K562 (cell line): ENCODE measurements around the gene CPSF4. TPM values are rescaled to one million over a fixed set of nuclear protein-coding genes. Genes with fewer than 3 reads are reported as not detected.

Experiments used
- ARNT ChIP-seq, 2 experiments: fragments of 450-650 bp; IDR thresholded peaks; 2 replicates each; pipeline ENCODE4 v1.6.1; 2016; ENCODE audit warnings: mild to moderate bottlenecking in 1 of 2
- BHLHE40 ChIP-seq: IDR thresholded peaks from 2 replicates; pipeline ENCODE4 v1.6.1; 2011; ENCODE audit warnings: low read length, improper control_type of control experiment
- CC2D1A ChIP-seq: fragments of 450-650 bp; IDR thresholded peaks from 2 replicates; pipeline ENCODE4 v1.6.1; 2017; ENCODE audit warnings: mild to moderate bottlenecking
- CREM ChIP-seq: IDR thresholded peaks from 2 replicates; pipeline ENCODE4 v1.6.1; 2014; ENCODE audit warnings: antibody characterized with exemption, low read depth
- ELF2 ChIP-seq: fragments of 250-450 bp; sonication (Bioruptor Pico); IDR thresholded peaks from 2 replicates; pipeline ENCODE4 v1.5.0; 2021; ENCODE audit warnings: mild to moderate bottlenecking
- ELF4 ChIP-seq: fragments of 450-650 bp; formaldehyde crosslinking; IDR thresholded peaks from 2 replicates; pipeline ENCODE4 v1.4.0; 2022; ENCODE audit warnings: missing genetic modification characterization
- ETV6 ChIP-seq, 3 experiments: fragments of 150-350 bp in 1 of 3; sonication (generic) in 1 of 3; formaldehyde crosslinking in 1 of 3; IDR thresholded peaks; 2 replicates each; pipeline versions ENCODE4 v1.6.1 to v1.8.0; 2014 to 2022; ENCODE audit warnings: borderline replicate concordance in 2 of 3, low read depth in 2 of 3, antibody characterized with exemption in 1 of 3, low read length in 1 of 3, mild to moderate bottlenecking in 1 of 3, missing genetic modification reagents in 1 of 3
- EZH2 ChIP-seq: IDR thresholded peaks from 2 replicates; pipeline ENCODE4 v1.6.1; 2012; ENCODE audit warnings: low read depth, mild to moderate bottlenecking, inconsistent platforms, low read length, borderline replicate concordance
- MXI1 ChIP-seq: IDR thresholded peaks from 2 replicates; pipeline ENCODE4 v1.6.1; 2011; ENCODE audit warnings: low read depth, mild to moderate bottlenecking, improper control_type of control experiment, low read length
- NR2C1 ChIP-seq, 2 experiments: fragments of 450-650 bp; IDR thresholded peaks; 2 replicates each; pipeline ENCODE4 v1.6.1; 2017; ENCODE audit warnings: mild to moderate bottlenecking in 2 of 2, antibody characterized with exemption in 1 of 2, inconsistent platforms in 1 of 2, missing compliant biosample characterization in 1 of 2, missing genetic modification characterization in 1 of 2
- NR4A1 ChIP-seq, 2 experiments: fragments of 250-450 bp in 1 of 2; fragments of 450-650 bp in 1 of 2; sonication (Bioruptor Pico) in 1 of 2; IDR thresholded peaks; 2 replicates each; pipeline versions ENCODE4 v1.4.0 to v1.6.1; 2016 to 2020; ENCODE audit warnings: mild to moderate bottlenecking in 2 of 2, missing compliant biosample characterization in 1 of 2, missing genetic modification characterization in 1 of 2, moderate library complexity in 1 of 2
- PHF20 ChIP-seq: fragments of 450-650 bp; IDR thresholded peaks from 2 replicates; pipeline ENCODE4 v1.6.1; 2018; ENCODE audit not compliant: partially characterized antibody
- POLR2G ChIP-seq: fragments of 200-400 bp; formaldehyde crosslinking; IDR thresholded peaks from 2 replicates; pipeline ENCODE4 v1.6.1; 2017; ENCODE audit warnings: low read depth, mild to moderate bottlenecking, antibody characterized with exemption, low read length, moderate library complexity
- RBBP5 ChIP-seq: fragments of 200-600 bp; sonication (generic); IDR thresholded peaks from 2 replicates; pipeline ENCODE4 v1.6.1; 2012; ENCODE audit warnings: borderline replicate concordance, mild to moderate bottlenecking, low read length, control low read depth, inconsistent platforms; ENCODE audit not compliant: insufficient read depth, poor library complexity, severe bottlenecking
- RBM39 ChIP-seq: fragments of 200-400 bp; formaldehyde crosslinking; optimal IDR thresholded peaks from 2 replicates; pipeline ENCODE3; 2018; ENCODE audit warnings: low read depth, low read length
- RFX1 ChIP-seq: fragments of 450-650 bp; IDR thresholded peaks from 2 replicates; pipeline ENCODE4 v1.6.1; 2016; ENCODE audit warnings: mild to moderate bottlenecking, moderate library complexity
- SAP30 ChIP-seq: fragments of 200-600 bp; sonication (generic); IDR thresholded peaks from 2 replicates; pipeline ENCODE4 v1.6.1; 2012; ENCODE audit warnings: borderline replicate concordance, low read depth, mild to moderate bottlenecking, moderate library complexity, low read length, control low read depth, inconsistent platforms; ENCODE audit not compliant: insufficient read depth, poor library complexity, severe bottlenecking
- SMAD1 ChIP-seq: fragments of 150-350 bp; IDR thresholded peaks from 2 replicates; pipeline ENCODE4 v1.6.1; 2014; ENCODE audit warnings: low read length, low read depth; ENCODE audit not compliant: partially characterized antibody
- TAF9B ChIP-seq: fragments of 450-650 bp; IDR thresholded peaks from 2 replicates; pipeline ENCODE4 v1.6.1; 2018; ENCODE audit warnings: mild to moderate bottlenecking; ENCODE audit not compliant: partially characterized antibody
- TAL1 ChIP-seq: fragments of 450-650 bp; IDR thresholded peaks from 2 replicates; pipeline ENCODE4 v1.6.1; 2016; ENCODE audit warnings: mild to moderate bottlenecking
- ZNF239 ChIP-seq: fragments of 250-450 bp; sonication (Bioruptor Pico); IDR thresholded peaks from 2 replicates; pipeline ENCODE4 v1.4.0; 2020; ENCODE audit warnings: mild to moderate bottlenecking
- ZNF436 ChIP-seq: fragments of 250-450, 450-650 bp; sonication (Bioruptor Pico); formaldehyde crosslinking; IDR thresholded peaks from 2 replicates; pipeline ENCODE4 v1.7.0; 2020; ENCODE audit warnings: mild to moderate bottlenecking
- ZNF551 ChIP-seq: fragments of 250-450 bp; sonication (Bioruptor Pico); IDR thresholded peaks from 2 replicates; pipeline ENCODE4 v1.5.0; 2021; ENCODE audit warnings: mild to moderate bottlenecking, moderate library complexity
- ZNF766 ChIP-seq: fragments of 200-800 bp; sonication (Bioruptor generic); conservative IDR thresholded peaks from 2 replicates; pipeline ENCODE4 v1.6.1; 2016; ENCODE audit warnings: missing genetic modification characterization, missing compliant biosample characterization
- polyA plus RNA-seq, 8 experiments: library from polyadenylated mRNA; depleted of rRNA in 4 of 8; stranded (reverse) in 5 of 8; unstranded in 3 of 8; fragments of >200 nt; fragmentation: Nextera tagmentation in 2 of 8; fragmentation: Illumina TruSeq in 1 of 8; extraction: Ambion mirVana in 2 of 8; extraction: Trizol in 1 of 8; gene quantifications; 2 replicates each; pipeline versions ENCODE4 v1.2.1 to v1.2.3, GENCODE V29; 2011 to 2014; ENCODE audit warnings: inconsistent platforms in 1 of 8, missing spikeins in 1 of 8
- total RNA-seq, 7 experiments: library from RNA; depleted of rRNA in 6 of 7; stranded (reverse); fragments of >200 nt in 6 of 7; fragmentation: Illumina TruSeq in 2 of 7; extraction: Trizol in 2 of 7; gene quantifications; 2 replicates each; pipeline versions ENCODE4 v1.2.1 to v1.2.3, GENCODE V29; 2011 to 2021; ENCODE audit warnings: low replicate concordance in 1 of 7
- TF ChIP-seq, protein P1 (sequence below): fragments of 250-450 bp; sonication (Bioruptor Pico); IDR thresholded peaks from 2 replicates; pipeline ENCODE4 v1.5.0; 2021; ENCODE audit warnings: mild to moderate bottlenecking, moderate library complexity

The CPSF4 gene
- total and polyA plus RNA-seq, 9 of the 15 experiments (the other 6 are each of a cell fraction or from before 2014, with no cell fraction given) = 16.9 to 118 (median 71.7) TPM

DNA sequence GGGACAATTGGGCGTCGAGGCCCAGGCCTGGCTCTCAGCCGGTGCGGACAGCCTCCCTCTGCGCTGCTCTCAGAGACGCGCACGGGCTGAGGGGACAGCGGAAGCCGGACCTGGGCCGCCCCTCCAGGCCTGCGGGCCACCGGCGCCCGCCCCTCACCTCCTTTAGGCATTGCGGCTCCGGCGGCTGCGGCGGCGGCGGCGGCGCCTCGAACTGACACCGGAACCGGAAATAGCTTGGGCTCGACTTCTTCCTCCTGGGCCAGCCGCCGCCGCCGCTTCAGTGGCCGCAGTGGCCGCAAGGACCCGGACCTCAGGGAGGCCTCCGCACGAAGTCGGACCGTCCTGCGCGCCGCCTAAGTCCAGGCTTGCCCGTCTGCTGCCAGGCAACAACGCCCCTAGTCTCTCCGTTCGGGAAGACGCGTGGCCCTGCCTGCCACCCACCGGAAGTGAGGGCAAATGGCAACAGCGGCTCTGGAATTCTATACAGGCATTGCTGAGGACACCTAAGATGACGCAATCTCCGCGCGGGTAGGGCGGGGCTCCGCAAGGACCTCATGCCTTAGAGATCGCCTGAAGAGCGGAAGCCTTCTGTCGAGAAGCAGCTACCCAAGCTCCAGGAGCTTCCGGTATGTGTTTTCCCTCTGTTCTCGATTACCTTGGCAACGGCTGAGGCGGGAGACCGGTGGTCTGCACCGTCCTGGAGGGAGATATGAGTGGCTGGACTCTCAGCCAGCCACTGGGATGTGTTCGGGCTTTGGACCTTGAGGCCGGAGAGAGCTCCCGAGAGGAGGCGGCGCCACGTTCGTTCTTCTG lies 30.2 kb upstream of the CPSF4 start, which contains the start of the genes BUD31 and PDAP1 (continued):
- TF ChIP-seq, protein P1, sequence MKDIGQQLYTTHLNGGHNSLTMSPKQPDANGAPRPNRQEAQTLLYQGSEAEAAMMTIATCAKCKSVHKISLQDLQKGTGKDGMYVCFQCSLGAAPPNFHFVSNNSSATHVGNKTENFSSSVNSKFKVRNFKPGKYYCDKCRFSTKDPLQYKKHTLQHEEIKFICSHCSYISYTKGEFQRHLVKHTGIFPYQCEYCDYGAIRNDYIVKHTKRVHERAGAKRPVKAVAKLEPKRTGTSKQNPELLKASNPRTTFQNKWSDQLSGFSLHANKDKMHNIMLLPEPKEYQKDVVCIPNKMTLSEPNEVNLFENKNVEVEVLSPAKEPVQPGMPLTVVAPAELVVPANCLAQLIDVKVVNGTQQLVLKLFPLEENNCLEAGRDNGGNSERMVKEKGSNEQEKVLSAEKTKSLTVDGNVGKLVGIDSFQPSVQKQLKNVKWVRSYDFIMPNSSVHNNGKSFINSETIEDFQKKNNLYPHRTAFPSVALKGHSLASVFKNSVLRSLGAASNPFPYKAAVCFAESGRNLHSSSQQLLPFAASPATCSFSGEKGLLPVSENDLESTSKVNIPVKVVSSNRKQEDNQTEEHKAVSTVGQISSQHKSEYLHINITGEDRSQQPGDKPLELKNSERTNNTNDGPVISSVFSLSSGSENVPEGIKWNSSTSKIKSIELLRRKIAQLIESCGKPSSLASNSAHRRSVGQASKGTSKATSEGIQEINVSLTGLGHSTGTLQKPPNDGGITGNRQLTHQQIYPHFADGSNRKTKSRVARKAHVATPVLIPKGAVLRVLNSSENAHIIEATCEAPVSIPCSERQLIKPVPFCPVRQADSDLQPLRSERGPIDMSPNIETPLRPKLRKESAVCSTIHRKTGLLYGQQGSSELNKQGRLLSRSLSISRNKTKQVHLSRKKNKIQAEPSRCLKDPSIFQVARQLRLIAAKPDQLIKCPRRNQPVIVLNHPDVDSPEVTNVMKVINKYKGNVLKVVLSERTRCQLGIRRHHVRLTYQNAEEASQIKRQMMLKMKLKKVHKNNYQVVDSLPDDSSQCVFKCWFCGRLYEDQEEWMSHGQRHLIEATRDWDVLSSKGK (CRISPR knock-in tag) = no peak
- TF ChIP-seq ETV6 (IDR thresholded peaks at IDR 0.05; ENCODE audit: borderline replicate concordance in 1 of 2, low read depth in 2 of 2, low read length in 1 of 2) (0 out of 4 replicates have a peak, but pooled peaks have one; percentile 42 to 48), ETV6 (CRISPR knock-in tag; IDR thresholded peaks at IDR 0.05; ENCODE audit: borderline replicate concordance) (no peak), EZH2 (no peak), CC2D1A (peak; percentile 81; the same call in 1 of the 2 replicates), ZNF551 (CRISPR knock-in tag) (no peak), ZNF766 (CRISPR knock-in tag) (peak; percentile 79), TAF9B (peak; percentile 88), ELF2 (CRISPR knock-in tag) (peak; percentile 87), NR4A1 (CRISPR knock-in tag; IDR thresholded peaks at IDR 0.05) (peak; percentile 61; the same call in 1 of the 2 replicates), NR4A1 (tag; IDR thresholded peaks at IDR 0.05) (0 out of 2 replicates have a peak, but pooled peaks have one; percentile 23), SMAD1 (peak; percentile 74), POLR2G (peak; percentile 99), NR2C1 (IDR thresholded peaks at IDR 0.05) (peak; percentile 98), NR2C1 (tag; IDR thresholded peaks at IDR 0.05) (peak; percentile 98), ZNF436 (CRISPR knock-in tag) (no peak), PHF20 (peak; percentile 81), RBM39 (peak; percentile 46), CREM (peak; percentile 95), ARNT (IDR thresholded peaks at IDR 0.05) (peak in 1 of 2 experiments; percentile 17; a peak in 1 of 4 replicates), ZNF239 (CRISPR knock-in tag) (peak; percentile 35; the same call in 1 of the 2 replicates), RBBP5 (peak; percentile 90), RFX1 (peak; percentile 92), TAL1 (peak; percentile 53; the same call in 1 of the 2 replicates), ELF4 (CRISPR knock-in tag) (peak; percentile 88), MXI1 (peak; percentile 72; the same call in 1 of the 2 replicates), BHLHE40 (0 out of 2 replicates have a peak, but pooled peaks have one; percentile 10), SAP30 (peak; percentile 87)
